DND-41 (cell line): ENCODE data around the gene ORC4.
"Not testable (repeated sequence)": the region's sequence is repeated elsewhere in the genome, so short reads cannot be mapped to it uniquely, and the experiment has no call there.

Experiments used
- ATAC-seq: fragments of 200-7000 bp; cut with Tn5 transposase; 3 replicates; pipeline ENCODE4 v1.9.1; 2021; ENCODE audit warnings: low read depth; ENCODE audit not compliant: insufficient read depth
- DNase-seq: peaks from one replicate; pipeline ENCODE4 v3.0.0-alpha.2; 2020
- H2AFZ ChIP-seq: 2 replicates; pipeline ENCODE4 v1.6.0; 2012; ENCODE audit warnings: low read depth, low read length
- H3K27ac ChIP-seq: 2 replicates; pipeline ENCODE4 v1.5.1; 2012; ENCODE audit warnings: low read length, inconsistent platforms
- H3K27me3 ChIP-seq: fragments of 200-600 bp; sonication (generic); 2 replicates; pipeline ENCODE4 v1.6.0; 2012; ENCODE audit warnings: low read length, mild to moderate bottlenecking, inconsistent platforms; ENCODE audit not compliant: insufficient read depth, poor library complexity
- H3K36me3 ChIP-seq: 2 replicates; pipeline ENCODE4 v1.5.1; 2012; ENCODE audit warnings: low read length, inconsistent platforms; ENCODE audit not compliant: insufficient read depth
- H3K4me1 ChIP-seq: 2 replicates; pipeline ENCODE4 v1.5.1; 2012; ENCODE audit warnings: mild to moderate bottlenecking, low read length; ENCODE audit not compliant: insufficient read depth
- H3K4me2 ChIP-seq: 2 replicates; pipeline ENCODE4 v1.6.0; 2012; ENCODE audit warnings: mild to moderate bottlenecking, moderate library complexity, low read length, inconsistent platforms; ENCODE audit not compliant: insufficient read depth
- H3K4me3 ChIP-seq, 2 experiments: fragments of 200-600 bp in 1 of 2; shearing (Covaris generic) in 1 of 2; 2 replicates each; pipeline ENCODE4 v1.5.1; 2012 to 2016; ENCODE audit warnings: inconsistent platforms in 2 of 2, low read length in 2 of 2, mild to moderate bottlenecking in 2 of 2, low read depth in 1 of 2, moderate library complexity in 1 of 2
- H3K79me2 ChIP-seq: 2 replicates; pipeline ENCODE4 v1.6.0; 2012; ENCODE audit warnings: low read length, inconsistent platforms; ENCODE audit not compliant: insufficient read depth
- H3K9ac ChIP-seq: 2 replicates; pipeline ENCODE4 v1.6.0; 2012; ENCODE audit warnings: low read depth, mild to moderate bottlenecking, inconsistent platforms, low read length, moderate library complexity
- H3K9me3 ChIP-seq: 2 replicates; pipeline ENCODE4 v1.5.1; 2012; ENCODE audit warnings: low read length, moderate library complexity, mild to moderate bottlenecking, inconsistent platforms; ENCODE audit not compliant: insufficient read depth, severe bottlenecking
- H4K20me1 ChIP-seq: 2 replicates; pipeline ENCODE4 v1.6.0; 2012; ENCODE audit warnings: low read length; ENCODE audit not compliant: insufficient read depth
- EZH2 ChIP-seq: IDR thresholded peaks from 3 replicates; pipeline ENCODE4 v1.6.1; 2012; ENCODE audit warnings: borderline replicate concordance, low read depth, mild to moderate bottlenecking, moderate library complexity, low read length, inconsistent platforms; ENCODE audit not compliant: severe bottlenecking
- TF ChIP-seq, protein P1 (sequence below): IDR thresholded peaks from 2 replicates; pipeline ENCODE4 v1.5.1; 2012; ENCODE audit warnings: borderline replicate concordance, low read length, moderate library complexity, mild to moderate bottlenecking; ENCODE audit not compliant: poor library complexity, severe bottlenecking; ENCODE audit errors: extremely low read depth

The ORC4 gene

GRCh38 chr2:148000095-148000494 lies 20.4 kb downstream of the ORC4 start:
- no peak overlapping the region for H3K4me3 ChIP-seq
- peaks cover 4% of the 10 kb centered on the region for H3K9me3 ChIP-seq
- H4K20me1 ChIP-seq = no peaks in the 10 kb centered on the region
- ATAC-seq (no peak), DNase-seq (no peak)
- no peaks in the 10 kb centered on the region for H3K4me1 ChIP-seq
- peaks cover 3% of the 10 kb centered on the region for H3K36me3 ChIP-seq
- H3K4me2 ChIP-seq = no peak overlapping the region
- H3K79me2 ChIP-seq = peaks cover 75% of the 10 kb centered on the region
- TF ChIP-seq, protein P1, sequence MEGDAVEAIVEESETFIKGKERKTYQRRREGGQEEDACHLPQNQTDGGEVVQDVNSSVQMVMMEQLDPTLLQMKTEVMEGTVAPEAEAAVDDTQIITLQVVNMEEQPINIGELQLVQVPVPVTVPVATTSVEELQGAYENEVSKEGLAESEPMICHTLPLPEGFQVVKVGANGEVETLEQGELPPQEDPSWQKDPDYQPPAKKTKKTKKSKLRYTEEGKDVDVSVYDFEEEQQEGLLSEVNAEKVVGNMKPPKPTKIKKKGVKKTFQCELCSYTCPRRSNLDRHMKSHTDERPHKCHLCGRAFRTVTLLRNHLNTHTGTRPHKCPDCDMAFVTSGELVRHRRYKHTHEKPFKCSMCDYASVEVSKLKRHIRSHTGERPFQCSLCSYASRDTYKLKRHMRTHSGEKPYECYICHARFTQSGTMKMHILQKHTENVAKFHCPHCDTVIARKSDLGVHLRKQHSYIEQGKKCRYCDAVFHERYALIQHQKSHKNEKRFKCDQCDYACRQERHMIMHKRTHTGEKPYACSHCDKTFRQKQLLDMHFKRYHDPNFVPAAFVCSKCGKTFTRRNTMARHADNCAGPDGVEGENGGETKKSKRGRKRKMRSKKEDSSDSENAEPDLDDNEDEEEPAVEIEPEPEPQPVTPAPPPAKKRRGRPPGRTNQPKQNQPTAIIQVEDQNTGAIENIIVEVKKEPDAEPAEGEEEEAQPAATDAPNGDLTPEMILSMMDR = no peak
- no peak for TF ChIP-seq EZH2
- no peak overlapping the region for H3K27ac ChIP-seq
- no peak overlapping the region for H3K9ac ChIP-seq
- H2AFZ ChIP-seq = no peak overlapping the region
- H3K27me3 ChIP-seq = no peaks in the 10 kb centered on the region

GRCh38 chr2:147999126-147999525 lies 21.4 kb downstream of the ORC4 start:
- Histone ChIP-seq H3K4me1 (no peaks in the 10 kb centered on the region), H3K36me3 (peaks cover 3% of the 10 kb centered on the region), H3K9ac (no peak overlapping the region), H3K27ac (no peak overlapping the region), H3K27me3 (no peaks in the 10 kb centered on the region), H3K79me2 (peaks cover 75% of the 10 kb centered on the region), H2AFZ (no peak overlapping the region), H3K4me3 (no peak overlapping the region), H4K20me1 (no peaks in the 10 kb centered on the region), H3K4me2 (no peak overlapping the region), H3K9me3 (peaks cover 4% of the 10 kb centered on the region)
- DNase-seq = no peak
- no peak for TF ChIP-seq EZH2
- TF ChIP-seq, protein P1 = no peak
- ATAC-seq = no peak

GRCh38 chr2:147998203-147998602 lies 22.3 kb downstream of the ORC4 start:
- Histone ChIP-seq H3K4me2 (no peak overlapping the region), H3K79me2 (peaks cover 75% of the 10 kb centered on the region)
- TF ChIP-seq, protein P1 = no peak
- TF ChIP-seq EZH2 = no peak

DNA sequence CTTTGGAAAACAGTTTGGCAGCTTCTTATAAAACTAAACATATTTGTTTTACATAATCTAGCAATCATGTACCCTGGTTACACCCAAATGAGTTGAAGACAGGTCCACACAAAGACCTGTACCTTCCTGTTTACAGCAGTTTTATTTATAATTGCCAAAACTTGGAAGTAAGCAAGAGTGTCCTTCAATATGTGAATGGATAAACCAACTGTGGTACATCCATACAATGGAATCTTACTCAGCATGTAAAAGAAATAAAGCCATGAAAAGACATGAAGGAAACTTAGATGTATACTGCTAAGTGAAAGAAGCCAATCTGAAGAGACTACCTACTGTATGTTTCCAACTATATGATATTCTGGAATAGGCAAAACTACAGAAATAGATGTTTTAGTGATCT lies 23.7 kb downstream of the ORC4 start:
- no peak for TF ChIP-seq EZH2
- TF ChIP-seq, protein P1 = no peak

More at GRCh38 chr2:147998203-147998602, 22.3 kb downstream of the ORC4 start:
- Histone ChIP-seq H3K4me3 (no peak overlapping the region), H3K27me3 (no peaks in the 10 kb centered on the region), H3K27ac (no peak overlapping the region), H3K4me1 (no peaks in the 10 kb centered on the region), H4K20me1 (no peaks in the 10 kb centered on the region), H3K9ac (no peak overlapping the region), H2AFZ (no peak overlapping the region), H3K36me3 (peaks cover 3% of the 10 kb centered on the region), H3K9me3 (peaks cover 4% of the 10 kb centered on the region)
- DNase-seq (no peak), ATAC-seq (no peak)

GRCh38 chr2:147994965-147995364 lies 25.6 kb downstream of the ORC4 start:
- ATAC-seq, H3K4me1 ChIP-seq, H3K27me3 ChIP-seq, H3K36me3 ChIP-seq, H3K9me3 ChIP-seq, H3K4me3 ChIP-seq, DNase-seq, H3K4me2 ChIP-seq, H2AFZ ChIP-seq, H3K27ac ChIP-seq, H3K9ac ChIP-seq: not testable (repeated sequence)
- Histone ChIP-seq H3K79me2 (peaks cover 74% of the 10 kb centered on the region), H4K20me1 (peaks cover 15% of the 10 kb centered on the region; the same call in 1 of the 2 replicates)

More for the DNA sequence above, 23.7 kb downstream of the ORC4 start:
- Histone ChIP-seq H3K9ac (no peak overlapping the region), H4K20me1 (peaks cover 10% of the 10 kb centered on the region; the same call in 1 of the 2 replicates), H3K27me3 (no peaks in the 10 kb centered on the region), H3K4me2 (no peak overlapping the region), H3K27ac (no peak overlapping the region), H3K4me3 (no peak overlapping the region), H3K36me3 (peaks cover 3% of the 10 kb centered on the region), H3K9me3 (peaks cover 4% of the 10 kb centered on the region), H3K79me2 (peaks cover 84% of the 10 kb centered on the region), H3K4me1 (no peaks in the 10 kb centered on the region), H2AFZ (no peak overlapping the region)
- DNase-seq (no peak), ATAC-seq (no peak)
